Left ventricle myocardium inferior (tissue), 1 donor: Measurements from ENCODE around the gene BABAM1. TPM values are rescaled to one million over a fixed set of nuclear protein-coding genes. Genes with fewer than 3 reads are reported as not detected.

Source experiments
- DNase-seq: peaks from one replicate; pipeline ENCODE4 v3.0.0-alpha.2; 2020
- H3K27ac ChIP-seq: fragments of 200-600 bp; replicated peaks from 2 replicates; pipeline ENCODE4 v1.8.0; 2021
- H3K27me3 ChIP-seq: fragments of 200-600 bp; 2 replicates; pipeline ENCODE4 v1.8.0; 2021; ENCODE audit warnings: low read depth
- H3K36me3 ChIP-seq: fragments of 200-600 bp; 2 replicates; pipeline ENCODE4 v1.8.0; 2021
- H3K4me1 ChIP-seq: fragments of 200-600 bp; 2 replicates; pipeline ENCODE4 v1.8.0; 2021
- H3K4me3 ChIP-seq: fragments of 200-600 bp; 2 replicates; pipeline ENCODE4 v1.8.0; 2021; ENCODE audit warnings: mild to moderate bottlenecking, moderate library complexity
- H3K9me3 ChIP-seq: fragments of 200-600 bp; replicated peaks from 2 replicates; pipeline ENCODE4 v1.8.0; 2021
- intact Hi-C: fragments of 100-400 bp; cut with micrococcal nuclease; formaldehyde crosslinking; loops from one replicate; pipeline ENCODE4 v1.11.0; 2022
- total RNA-seq: library from RNA; stranded (reverse); fragmentation: NEBNext Ultra II Directional; extraction: Animal tissue kit (Norgen Biotek cat#: 25700); gene quantifications from one replicate; pipeline ENCODE4 v1.2.1, GENCODE V29; 2021
- TF ChIP-seq, protein P1 (sequence below): fragments of 200-600 bp; IDR thresholded peaks from 2 replicates; pipeline ENCODE4 v1.8.0; 2021; ENCODE audit warnings: antibody characterized with exemption, mild to moderate bottlenecking, borderline replicate concordance
- donor health status: DM: no; HTN: yes; CAD: no; lungs with severe emphysema.

BABAM1 gene
- total RNA-seq, 1 donor from 2014 or later = 72.7 TPM

DNA sequence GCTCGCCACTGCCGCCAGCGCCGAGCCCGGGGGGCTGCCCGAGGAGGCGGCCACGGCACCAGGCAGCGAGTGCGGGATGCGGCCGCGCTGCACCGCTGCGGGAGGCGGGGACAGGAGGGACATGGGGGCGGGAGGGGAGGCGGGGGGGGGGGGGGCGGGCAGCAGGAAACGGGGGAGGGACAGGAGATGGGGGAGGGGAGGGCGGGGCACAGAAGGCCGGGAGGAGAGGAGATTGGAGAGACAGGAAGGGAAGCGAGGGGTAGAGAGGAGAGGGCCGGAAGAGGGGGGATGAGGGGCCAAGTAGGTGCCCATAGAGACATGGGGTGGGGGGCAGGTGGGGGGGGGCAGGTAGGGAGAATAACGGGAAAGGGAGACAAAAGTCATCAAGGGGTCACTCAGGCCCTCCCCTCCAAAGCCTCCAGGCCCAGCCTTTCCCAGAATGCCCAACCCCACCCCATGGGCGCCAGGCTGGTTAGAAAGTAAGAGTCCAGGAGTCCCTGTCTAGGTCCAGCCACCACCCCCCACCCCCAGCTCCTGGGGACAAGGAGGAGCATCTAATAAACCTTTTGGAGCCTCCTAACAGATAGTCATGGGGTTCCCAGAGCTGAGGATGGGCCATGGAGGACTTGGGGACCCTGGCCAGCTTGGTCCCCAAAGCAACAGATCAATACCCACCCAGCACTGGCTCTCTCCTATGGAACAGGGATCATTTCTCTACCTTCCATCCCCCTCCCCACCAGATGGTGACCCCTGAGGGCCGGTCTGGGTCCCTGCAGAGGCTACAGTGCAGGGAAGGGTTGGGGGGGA is 31.1 kb upstream of the BABAM1 start:
- DNase-seq = no peak
- no peaks in the 10 kb centered on the region for H3K27me3 ChIP-seq
- TF ChIP-seq, protein P1, sequence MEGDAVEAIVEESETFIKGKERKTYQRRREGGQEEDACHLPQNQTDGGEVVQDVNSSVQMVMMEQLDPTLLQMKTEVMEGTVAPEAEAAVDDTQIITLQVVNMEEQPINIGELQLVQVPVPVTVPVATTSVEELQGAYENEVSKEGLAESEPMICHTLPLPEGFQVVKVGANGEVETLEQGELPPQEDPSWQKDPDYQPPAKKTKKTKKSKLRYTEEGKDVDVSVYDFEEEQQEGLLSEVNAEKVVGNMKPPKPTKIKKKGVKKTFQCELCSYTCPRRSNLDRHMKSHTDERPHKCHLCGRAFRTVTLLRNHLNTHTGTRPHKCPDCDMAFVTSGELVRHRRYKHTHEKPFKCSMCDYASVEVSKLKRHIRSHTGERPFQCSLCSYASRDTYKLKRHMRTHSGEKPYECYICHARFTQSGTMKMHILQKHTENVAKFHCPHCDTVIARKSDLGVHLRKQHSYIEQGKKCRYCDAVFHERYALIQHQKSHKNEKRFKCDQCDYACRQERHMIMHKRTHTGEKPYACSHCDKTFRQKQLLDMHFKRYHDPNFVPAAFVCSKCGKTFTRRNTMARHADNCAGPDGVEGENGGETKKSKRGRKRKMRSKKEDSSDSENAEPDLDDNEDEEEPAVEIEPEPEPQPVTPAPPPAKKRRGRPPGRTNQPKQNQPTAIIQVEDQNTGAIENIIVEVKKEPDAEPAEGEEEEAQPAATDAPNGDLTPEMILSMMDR = no peak
- H3K9me3 ChIP-seq = no peaks in the 10 kb centered on the region
- H3K4me3 ChIP-seq = peak overlapping the region; percentile 72
- H3K27ac ChIP-seq = peak overlapping the region; percentile 87
- peaks cover 51% of the 10 kb centered on the region for H3K36me3 ChIP-seq
- intact Hi-C loops = no loop called here
- peaks cover 35% of the 10 kb centered on the region for H3K4me1 ChIP-seq

DNA sequence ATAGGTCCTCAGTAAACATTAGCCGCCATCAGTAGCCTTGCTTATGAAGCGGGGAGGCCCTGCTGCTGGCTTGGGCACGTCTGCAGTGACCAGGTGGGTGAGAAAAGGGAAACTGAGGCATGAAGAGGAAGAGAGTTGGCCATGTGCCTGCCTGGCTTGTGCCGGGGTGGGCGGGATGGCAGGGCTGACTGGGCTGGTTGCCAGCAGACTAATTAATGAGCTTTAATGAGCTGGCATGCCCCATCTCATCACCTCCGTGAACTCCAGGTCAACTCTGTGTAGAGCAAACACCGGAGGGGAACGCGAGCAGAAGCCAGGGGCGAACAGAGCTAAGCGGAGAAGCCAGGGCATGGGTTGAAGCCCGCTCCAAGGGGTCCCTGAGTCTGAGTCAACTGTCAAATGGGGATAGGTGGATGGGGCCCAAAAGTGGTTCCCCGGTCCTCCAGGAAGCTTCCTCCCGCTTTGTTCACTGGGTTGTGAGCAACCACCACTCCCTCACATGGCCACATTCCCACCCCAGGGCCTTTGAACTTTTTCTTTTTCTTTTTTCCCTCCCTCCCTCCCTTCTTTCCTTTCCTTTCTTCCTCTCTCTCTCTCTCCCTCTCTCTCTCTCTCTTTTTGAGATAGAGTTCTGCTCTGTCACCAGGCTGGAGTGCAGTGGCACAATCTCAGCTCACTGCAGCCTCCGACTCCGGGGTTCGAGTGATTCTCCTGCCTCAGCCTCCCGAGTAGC is 30.3 kb upstream of the BABAM1 start:
- Histone ChIP-seq H3K27ac (peak overlapping the region; percentile 87), H3K36me3 (peaks cover 45% of the 10 kb centered on the region), H3K9me3 (no peaks in the 10 kb centered on the region), H3K27me3 (no peaks in the 10 kb centered on the region), H3K4me1 (peaks cover 43% of the 10 kb centered on the region), H3K4me3 (peak overlapping the region; percentile 72)
- no peak for DNase-seq
- intact Hi-C loops = no loop called here
- TF ChIP-seq, protein P1 = no peak

- TF ChIP-seq, protein P1 = no peak
- Histone ChIP-seq H3K36me3 (peaks cover 35% of the 10 kb centered on the region), H3K27ac (no peak overlapping the region), H3K4me3 (no peak overlapping the region), H3K9me3 (no peaks in the 10 kb centered on the region), H3K4me1 (peaks cover 53% of the 10 kb centered on the region), H3K27me3 (no peaks in the 10 kb centered on the region)
- intact Hi-C loops = no loop called here
- no peak for DNase-seq
Measured at GRCh38 chr19:17237747-17238706, 29.2 kb upstream of the BABAM1 start.

DNA sequence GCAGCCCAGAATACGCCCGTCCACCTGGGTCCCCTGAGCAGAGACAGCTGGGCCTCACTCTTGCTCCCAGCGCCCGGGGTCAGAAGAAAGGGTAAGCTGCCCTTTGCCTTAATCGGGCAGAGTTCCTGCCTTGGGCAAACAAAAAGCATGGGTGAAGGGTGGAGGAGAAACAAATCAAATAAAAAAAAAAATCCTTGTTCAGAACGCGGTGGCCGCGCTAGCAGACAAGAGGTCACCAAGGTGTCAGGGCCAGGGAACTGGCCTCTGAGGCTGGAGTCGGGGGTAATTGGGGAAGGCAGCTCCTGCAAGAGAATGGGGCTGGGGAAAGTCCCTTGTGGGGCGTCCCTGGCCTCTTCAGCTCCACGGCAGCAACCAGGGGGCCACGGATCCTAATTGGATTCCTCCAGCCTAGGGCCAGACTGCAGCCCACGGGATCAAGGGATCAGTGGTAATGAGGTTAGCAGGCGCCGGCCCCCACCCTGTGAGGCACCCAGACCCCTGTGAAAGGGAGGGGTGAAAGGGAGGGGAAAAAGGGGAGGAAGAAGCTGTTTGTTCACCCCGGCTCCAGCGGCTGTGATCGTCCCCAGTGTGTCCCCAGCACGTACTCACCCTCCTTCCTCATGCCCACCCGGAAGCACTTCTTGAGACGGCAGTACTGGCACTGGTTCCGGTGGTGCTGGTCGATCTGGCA is 27.0 kb upstream of the BABAM1 start:
- DNase-seq = no peak
- H3K4me1 ChIP-seq = peaks cover 64% of the 10 kb centered on the region
- peaks cover 30% of the 10 kb centered on the region for H3K36me3 ChIP-seq
- no peaks in the 10 kb centered on the region for H3K27me3 ChIP-seq
- peak overlapping the region; percentile 19 for H3K27ac ChIP-seq
- TF ChIP-seq, protein P1 = no peak
- H3K9me3 ChIP-seq = no peaks in the 10 kb centered on the region
- intact Hi-C loops = no loop called here
- no peak overlapping the region for H3K4me3 ChIP-seq
